ENCODE measurements around the gene NOX5. TPM values are rescaled to one million over a fixed set of nuclear protein-coding genes. Genes with fewer than 3 reads are reported as not detected.

The NOX5 gene
- total and polyA plus RNA-seq, 10 of the 15 experiments (the other 5 are each of a cell fraction or from before 2014, with no cell fraction given) = not detected

GRCh38 chr15:69064649-69065048, 50.2 kb downstream of the NOX5 start:
- no peak overlapping the region for H3K4me2 ChIP-seq (ENCODE audit: control insufficient read depth, insufficient read depth)
- CTCF ChIA-PET = no interaction called here
- no peak overlapping the region for H2AFZ ChIP-seq (ENCODE audit: control insufficient read depth, low read depth, low read length)
- H3K36me3 ChIP-seq (ENCODE audit: control insufficient read depth in 2 of 2, insufficient read depth in 2 of 2, low read length in 1 of 2) = no peaks in the 10 kb centered on the region
- RAD21 ChIA-PET (ENCODE audit: unreplicated experiment) = no interaction called here
- FAIRE-seq (no peak), DNase-seq (ENCODE audit: low read depth, low spot score) (no peak), ATAC-seq (no peak)
- no peaks in the 10 kb centered on the region for H3K27me3 ChIP-seq (replicated peaks in 1 of 2; ENCODE audit: control insufficient read depth in 2 of 2, insufficient read depth in 2 of 2, low read length in 1 of 2)
- BruUV-seq (replicated peaks) = no TSS peak
- no peak overlapping the region for H3K4me3 ChIP-seq
- H3K79me2 ChIP-seq (ENCODE audit: control insufficient read depth, insufficient read depth, low read length) = no peaks in the 10 kb centered on the region
- H3K9me3 ChIP-seq (replicated peaks; ENCODE audit: control insufficient read depth, insufficient read depth, low read length) = no peaks in the 10 kb centered on the region
- 3% methylated on average over 3 of the region's 3 CpGs for WGBS (ENCODE audit: insufficient coverage, insufficient replicate concordance, low lambda C conversion rate, missing lambda C conversion rate)
- no peaks in the 10 kb centered on the region for H4K20me1 ChIP-seq (ENCODE audit: control insufficient read depth, insufficient read depth)
- SMC1A ChIA-PET (ENCODE audit: uncharacterized antibody, unreplicated experiment) = no interaction called here
- intact Hi-C loops (cut with micrococcal nuclease; ENCODE audit: unreplicated experiment) (no loop called here), in situ Hi-C loops (cut with MboI) (loop anchor here (5.0 kb wide), 2 partner anchors 203 to 323 kb away; no protein-coding TSS in a partner anchor)
- TF ChIP-seq ASH2L (IDR thresholded peaks at IDR 0.05; ENCODE audit: borderline replicate concordance, low read depth) (no peak), FOS (IDR thresholded peaks at IDR 0.05; ENCODE audit: borderline replicate concordance, extremely low read depth, insufficient read length) (no peak), ESRRA (IDR thresholded peaks at IDR 0.05; ENCODE audit: low read length) (no peak), SMC3 (IDR thresholded peaks at IDR 0.05; ENCODE audit: borderline replicate concordance, low read length) (no peak), MEF2A (IDR thresholded peaks at IDR 0.05; ENCODE audit: insufficient read depth, low read depth, low read length) (no peak), POLR2AphosphoS2 (IDR thresholded peaks at IDR 0.05; ENCODE audit: low read depth, low read length) (no peak), PML (IDR thresholded peaks at IDR 0.05; ENCODE audit: low read length) (no peak), SUPT20H (IDR thresholded peaks at IDR 0.05; ENCODE audit: borderline replicate concordance, control insufficient read depth, low read depth, low read length) (no peak), SMAD5 (IDR thresholded peaks at IDR 0.05; ENCODE audit: low read depth) (no peak), NFYA (IDR thresholded peaks at IDR 0.05; ENCODE audit: borderline replicate concordance, low read depth, low read length) (no peak), TARDBP (IDR thresholded peaks at IDR 0.05; ENCODE audit: borderline replicate concordance) (no peak), YY1 (IDR thresholded peaks at IDR 0.05; ENCODE audit: low read depth, low read length) (no peak), BCL11A (IDR thresholded peaks at IDR 0.05; ENCODE audit: low read depth, low read length) (no peak), TCF12 (IDR thresholded peaks at IDR 0.05; ENCODE audit: low read depth, low read length) (no peak), ZBTB40 (IDR thresholded peaks at IDR 0.05; ENCODE audit: borderline replicate concordance) (no peak), ELK1 (IDR thresholded peaks at IDR 0.05; ENCODE audit: low read depth, low read length) (no peak), ATF7 (IDR thresholded peaks at IDR 0.05; ENCODE audit: low read depth) (no peak)
- TF ChIP-seq, protein P1, sequence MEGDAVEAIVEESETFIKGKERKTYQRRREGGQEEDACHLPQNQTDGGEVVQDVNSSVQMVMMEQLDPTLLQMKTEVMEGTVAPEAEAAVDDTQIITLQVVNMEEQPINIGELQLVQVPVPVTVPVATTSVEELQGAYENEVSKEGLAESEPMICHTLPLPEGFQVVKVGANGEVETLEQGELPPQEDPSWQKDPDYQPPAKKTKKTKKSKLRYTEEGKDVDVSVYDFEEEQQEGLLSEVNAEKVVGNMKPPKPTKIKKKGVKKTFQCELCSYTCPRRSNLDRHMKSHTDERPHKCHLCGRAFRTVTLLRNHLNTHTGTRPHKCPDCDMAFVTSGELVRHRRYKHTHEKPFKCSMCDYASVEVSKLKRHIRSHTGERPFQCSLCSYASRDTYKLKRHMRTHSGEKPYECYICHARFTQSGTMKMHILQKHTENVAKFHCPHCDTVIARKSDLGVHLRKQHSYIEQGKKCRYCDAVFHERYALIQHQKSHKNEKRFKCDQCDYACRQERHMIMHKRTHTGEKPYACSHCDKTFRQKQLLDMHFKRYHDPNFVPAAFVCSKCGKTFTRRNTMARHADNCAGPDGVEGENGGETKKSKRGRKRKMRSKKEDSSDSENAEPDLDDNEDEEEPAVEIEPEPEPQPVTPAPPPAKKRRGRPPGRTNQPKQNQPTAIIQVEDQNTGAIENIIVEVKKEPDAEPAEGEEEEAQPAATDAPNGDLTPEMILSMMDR (IDR thresholded peaks at IDR 0.05 in 2 of 3, conservative IDR thresholded peaks at IDR 0.05 in 1 of 3; ENCODE audit: control insufficient read depth in 2 of 3, extremely low read depth in 1 of 3, insufficient read depth in 1 of 3, low read depth in 3 of 3, low read length in 3 of 3) = no peak
- H3K9ac ChIP-seq (ENCODE audit: control insufficient read depth, insufficient read depth, low read length) = no peak overlapping the region
- no peaks in the 10 kb centered on the region for H3K4me1 ChIP-seq (ENCODE audit: control insufficient read depth, insufficient read depth, low read length)
- POLR2A ChIA-PET = no interaction called here
- H3K27ac ChIP-seq (ENCODE audit: control insufficient read depth, insufficient read depth) = no peak overlapping the region
